ENCODE results near the gene DOCK11. TPM values are rescaled to one million over a fixed set of nuclear protein-coding genes. Genes with fewer than 3 reads are reported as not detected.

The DOCK11 gene
- total RNA-seq, 4 donors from 2014 or later, result 62.1 to 156 (median 76.3) TPM

DNA sequence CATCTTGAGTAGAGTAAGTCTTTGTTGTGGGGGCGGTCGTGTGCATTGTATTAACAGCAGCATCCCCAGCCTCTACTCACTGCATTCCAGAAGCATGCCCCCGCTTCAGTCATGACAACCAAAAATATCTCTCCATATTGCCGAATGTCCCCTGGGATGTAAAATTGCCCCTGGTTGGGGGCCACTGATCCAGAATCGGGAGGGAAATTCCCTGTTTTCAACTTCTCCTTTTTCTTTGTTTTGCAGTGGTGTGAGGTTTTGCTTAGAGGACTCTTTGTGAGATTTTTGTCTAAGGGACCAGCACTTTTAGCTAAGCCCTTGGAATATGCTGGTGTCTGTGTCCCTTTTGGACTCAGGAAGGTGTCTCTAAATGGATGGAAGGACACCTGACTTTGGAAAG is 228.8 kb downstream of the DOCK11 start:
- ATAC-seq (ENCODE audit: low FRiP score), result no peak
- no peak for DNase-seq (ENCODE audit: low spot score)
- TF ChIP-seq, protein P1, sequence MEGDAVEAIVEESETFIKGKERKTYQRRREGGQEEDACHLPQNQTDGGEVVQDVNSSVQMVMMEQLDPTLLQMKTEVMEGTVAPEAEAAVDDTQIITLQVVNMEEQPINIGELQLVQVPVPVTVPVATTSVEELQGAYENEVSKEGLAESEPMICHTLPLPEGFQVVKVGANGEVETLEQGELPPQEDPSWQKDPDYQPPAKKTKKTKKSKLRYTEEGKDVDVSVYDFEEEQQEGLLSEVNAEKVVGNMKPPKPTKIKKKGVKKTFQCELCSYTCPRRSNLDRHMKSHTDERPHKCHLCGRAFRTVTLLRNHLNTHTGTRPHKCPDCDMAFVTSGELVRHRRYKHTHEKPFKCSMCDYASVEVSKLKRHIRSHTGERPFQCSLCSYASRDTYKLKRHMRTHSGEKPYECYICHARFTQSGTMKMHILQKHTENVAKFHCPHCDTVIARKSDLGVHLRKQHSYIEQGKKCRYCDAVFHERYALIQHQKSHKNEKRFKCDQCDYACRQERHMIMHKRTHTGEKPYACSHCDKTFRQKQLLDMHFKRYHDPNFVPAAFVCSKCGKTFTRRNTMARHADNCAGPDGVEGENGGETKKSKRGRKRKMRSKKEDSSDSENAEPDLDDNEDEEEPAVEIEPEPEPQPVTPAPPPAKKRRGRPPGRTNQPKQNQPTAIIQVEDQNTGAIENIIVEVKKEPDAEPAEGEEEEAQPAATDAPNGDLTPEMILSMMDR (IDR thresholded peaks at IDR 0.05), result no peak

DNA sequence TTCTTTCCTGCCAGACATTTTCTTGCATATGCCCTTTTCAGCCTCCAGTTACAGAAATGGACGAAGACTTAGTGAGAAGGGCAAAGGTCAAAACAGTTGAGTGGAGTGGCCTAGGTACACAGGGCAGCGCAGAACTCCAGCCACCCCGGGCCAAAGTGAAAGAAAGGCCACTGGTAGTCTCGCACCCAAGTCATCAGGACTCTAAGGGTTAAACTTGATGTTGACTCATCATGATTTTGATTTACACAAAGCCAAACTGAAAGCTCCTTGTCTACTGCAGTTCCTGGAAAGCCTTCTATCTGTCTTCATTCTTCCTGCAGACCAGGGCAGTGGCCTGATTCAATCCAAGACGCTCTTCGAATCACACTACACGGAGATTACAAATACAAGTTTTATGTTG is 229.2 kb downstream of the DOCK11 start:
- ATAC-seq (ENCODE audit: low FRiP score), result no peak

DNA sequence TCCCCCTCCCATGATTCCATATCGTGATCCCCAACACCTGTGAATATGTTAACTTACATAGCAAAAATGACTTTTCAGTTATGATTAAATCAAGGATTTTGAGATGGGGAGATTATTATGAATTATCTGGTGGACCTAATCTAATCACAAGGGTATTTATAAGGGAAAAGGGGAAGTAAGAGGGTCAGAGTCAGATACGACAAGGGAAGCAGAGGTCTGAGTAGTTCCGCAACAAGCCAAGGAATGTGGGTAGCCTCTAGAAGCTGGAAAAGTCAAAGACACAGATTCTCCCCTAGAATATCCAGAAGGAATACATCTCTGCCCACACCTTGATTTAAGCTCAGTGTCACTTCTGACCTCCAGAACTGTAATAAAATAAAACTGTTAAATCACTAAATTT is 230.8 kb downstream of the DOCK11 start:
- ATAC-seq (ENCODE audit: low FRiP score) (no peak), DNase-seq (ENCODE audit: low spot score) (no peak)
- TF ChIP-seq, protein P1 (IDR thresholded peaks at IDR 0.05), result no peak

More for the DNA sequence above, 229.2 kb downstream of the DOCK11 start:
- TF ChIP-seq, protein P1 (IDR thresholded peaks at IDR 0.05), result no peak
- DNase-seq (ENCODE audit: low spot score), result no peak

DNA sequence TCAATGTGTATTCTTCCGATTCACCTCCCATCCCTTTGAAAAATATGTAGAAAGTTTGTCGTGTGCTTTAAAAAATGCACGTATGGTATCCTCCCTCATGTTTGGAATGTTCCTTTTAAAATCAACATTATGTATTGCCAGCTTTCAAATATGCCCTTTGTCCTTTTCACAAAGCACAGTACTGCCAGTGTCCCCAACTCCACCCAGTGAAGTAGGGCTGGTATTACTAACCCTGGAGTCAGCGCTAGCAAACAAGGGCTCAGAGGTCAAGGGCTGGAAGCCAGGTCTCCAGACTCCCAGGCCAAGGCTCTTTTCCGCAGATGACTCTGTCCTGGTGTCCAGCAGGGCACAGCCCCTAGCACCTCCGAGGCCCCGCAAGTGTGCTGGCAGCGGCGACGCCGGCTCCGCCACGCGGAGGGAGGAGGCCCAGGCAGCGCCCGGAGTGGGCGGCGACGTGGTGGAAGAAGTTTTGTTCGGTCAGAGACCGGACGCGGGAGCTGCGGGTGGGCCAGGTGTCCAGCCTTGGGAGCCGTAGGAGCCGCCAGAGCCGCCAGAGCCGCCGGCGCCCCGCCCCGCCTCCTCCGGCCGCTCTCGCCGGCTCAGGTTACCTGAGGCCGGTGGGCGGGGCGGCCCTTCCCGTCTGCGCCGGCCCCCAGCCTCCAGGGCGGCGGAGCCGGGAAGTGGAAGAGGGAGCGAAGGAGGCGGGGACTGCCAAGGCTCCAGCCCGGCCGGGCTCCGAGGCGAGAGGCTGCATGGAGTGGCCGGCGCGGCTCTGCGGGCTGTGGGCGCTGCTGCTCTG is 231.5 kb downstream of the DOCK11 start, which contains the start of gene IL13RA1:
Gene IL13RA1, plus strand, starts transcription at position 720 of the 799 bp plus-strand sequence. Its CDS starts 33 bp downstream, at position 753.
- TF ChIP-seq, protein P1 (IDR thresholded peaks at IDR 0.05), result no peak
- ATAC-seq (ENCODE audit: low FRiP score), result peak; percentile 83
- DNase-seq (ENCODE audit: low spot score), result peak; percentile 32

DNA sequence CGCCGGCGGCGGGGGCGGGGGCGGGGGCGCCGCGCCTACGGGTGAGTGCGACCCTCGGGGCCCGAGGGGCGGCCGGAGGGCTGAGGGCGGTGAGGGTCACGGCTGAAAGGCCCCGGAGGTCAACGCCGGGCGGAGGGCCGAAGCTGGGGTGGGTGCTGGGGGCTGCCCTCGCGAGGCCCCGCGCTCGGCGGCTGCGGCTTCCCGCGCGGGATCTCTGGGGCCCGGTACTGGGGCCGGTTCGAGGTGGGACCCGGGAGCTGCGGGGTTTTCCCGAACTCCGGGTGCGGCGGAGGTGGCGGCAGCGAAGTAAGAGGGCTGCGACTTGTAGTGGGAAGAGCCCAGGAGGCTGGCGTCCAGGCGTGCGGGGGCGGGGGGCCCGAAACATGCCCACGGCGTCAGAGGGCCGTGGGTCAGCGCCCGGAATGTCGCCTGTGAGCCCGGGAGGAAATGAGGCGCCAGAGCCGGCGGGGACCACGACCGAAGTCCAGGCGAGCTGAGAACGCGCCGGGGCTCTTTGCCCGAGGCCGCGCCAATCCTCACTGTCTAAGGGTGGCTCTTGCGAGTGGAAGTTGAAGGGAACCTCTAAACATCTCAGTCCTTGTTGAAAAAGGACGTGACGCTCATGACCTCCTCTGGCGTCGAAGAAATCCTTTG is 232.2 kb downstream of the DOCK11 start:
- TF ChIP-seq, protein P1 (IDR thresholded peaks at IDR 0.05), result no peak
- DNase-seq (ENCODE audit: low spot score), result no peak

DNA sequence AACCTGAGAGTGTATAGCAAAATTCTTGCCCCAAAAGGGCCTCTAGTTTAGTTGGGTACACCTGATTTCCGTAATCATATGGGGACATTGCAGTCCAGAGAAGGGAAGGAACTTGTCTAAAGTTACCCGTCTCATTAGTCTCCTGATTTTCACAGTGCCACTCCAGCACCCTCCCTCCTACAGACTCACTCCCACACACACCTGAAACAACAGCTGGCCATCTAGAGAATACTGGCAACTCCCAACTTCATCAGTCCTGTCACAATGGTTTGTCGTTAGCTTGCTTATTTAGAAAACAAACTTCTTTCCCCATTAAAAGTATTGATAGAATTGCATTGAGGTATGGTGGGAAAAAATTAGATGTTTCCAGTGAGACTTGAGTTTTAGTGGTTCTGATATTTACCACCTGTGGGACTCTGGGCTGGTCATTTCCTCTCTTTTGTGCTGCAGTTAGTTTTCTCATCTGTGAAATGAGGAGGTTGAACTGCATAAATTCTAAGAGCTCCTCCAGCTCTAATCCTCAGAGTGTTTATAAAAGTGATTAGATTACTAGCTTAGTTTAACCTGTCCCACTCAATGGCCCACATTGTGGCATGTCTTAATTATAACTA is 233.5 kb downstream of the DOCK11 start:
- TF ChIP-seq, protein P1 (IDR thresholded peaks at IDR 0.05), result no peak
- DNase-seq (ENCODE audit: low spot score), result no peak

More for the DNA sequence above, 232.2 kb downstream of the DOCK11 start:
- ATAC-seq (ENCODE audit: low FRiP score), result peak; percentile 21

More for the DNA sequence above, 233.5 kb downstream of the DOCK11 start:
- no peak for ATAC-seq (ENCODE audit: low FRiP score)
